H1 (cell line): ENCODE measurements around the gene KHDC4. TPM values are rescaled to one million over a fixed set of nuclear protein-coding genes. Genes with fewer than 3 reads are reported as not detected.

Experiments used
- CTCF ChIA-PET: fragments of 300-600 bp; sonication (Branson Sonifier 250); formaldehyde crosslinking; loops from one replicate; lab custom pipeline; 2021; ENCODE audit not compliant: partially characterized antibody; lab: Charles Lee
- POLR2A ChIA-PET: fragments of 300-600 bp; sonication (Branson Sonifier 250); formaldehyde crosslinking; loops from one replicate; lab custom pipeline; 2021; ENCODE audit warnings: inconsistent platforms; ENCODE audit not compliant: partially characterized antibody; lab: Charles Lee
- DNase-seq, 2 experiments: peaks; one replicate each; pipeline versions ENCODE4 v3.0.0 to v3.0.0-alpha.2; 2010 to 2022; ENCODE audit warnings: low spot score in 2 of 2, low read depth in 1 of 2, mixed read lengths in 1 of 2
- FAIRE-seq: peaks from 2 replicates; lab custom pipeline; 2011; peaks lifted over from hg19 to GRCh38; lab: Jason Lieb, UNC
- H2AFZ ChIP-seq: 2 replicates; pipeline ENCODE4 v1.8.1; 2012; ENCODE audit warnings: low read length, inconsistent platforms
- H2AK5ac ChIP-seq: 2 replicates; pipeline ENCODE4 v1.6.1; 2013; ENCODE audit warnings: low read depth, low read length
- H2BK120ac ChIP-seq: replicated peaks from 2 replicates; pipeline ENCODE3; 2013; ENCODE audit warnings: low read depth, low read length, inconsistent platforms
- H2BK12ac ChIP-seq: 2 replicates; pipeline ENCODE4 v1.6.1; 2013; ENCODE audit warnings: low read depth, low read length
- H2BK15ac ChIP-seq: 2 replicates; pipeline ENCODE4 v1.6.1; 2013; ENCODE audit warnings: low read length
- H2BK20ac ChIP-seq: 2 replicates; pipeline ENCODE4 v1.6.1; 2013; ENCODE audit warnings: low read length
- H2BK5ac ChIP-seq: 2 replicates; pipeline ENCODE4 v1.6.1; 2013; ENCODE audit warnings: low read depth, low read length
- H3K14ac ChIP-seq: 2 replicates; pipeline ENCODE4 v1.6.1; 2013; ENCODE audit warnings: inconsistent platforms; ENCODE audit not compliant: insufficient read length
- H3K18ac ChIP-seq: 2 replicates; pipeline ENCODE4 v1.6.1; 2013; ENCODE audit warnings: low read length; ENCODE audit errors: extremely low read depth
- H3K23ac ChIP-seq: 2 replicates; pipeline ENCODE4 v1.6.1; 2013; ENCODE audit warnings: inconsistent platforms; ENCODE audit not compliant: insufficient read length
- H3K23me2 ChIP-seq: 2 replicates; pipeline ENCODE4 v1.6.1; 2013; ENCODE audit warnings: low read depth, low read length
- H3K27ac ChIP-seq: 2 replicates; pipeline ENCODE4 v1.6.1; 2011; ENCODE audit warnings: low read depth, low read length, inconsistent platforms
- H3K27me3 ChIP-seq, 4 experiments: replicated peaks in 1 of 4; 1 replicate in 1 of 4; 2 replicates in 3 of 4; pipeline versions ENCODE4 v1.6.1 to v1.8.1; 2011 to 2013; ENCODE audit warnings: low read length in 3 of 4, mild to moderate bottlenecking in 3 of 4, inconsistent platforms in 2 of 4, mixed read lengths in 2 of 4, moderate library complexity in 1 of 4; ENCODE audit not compliant: control insufficient read depth in 3 of 4, insufficient read depth in 3 of 4; ENCODE audit errors: extremely low read depth in 1 of 4
- H3K36me3 ChIP-seq, 4 experiments: 2 replicates each; pipeline versions ENCODE4 v1.6.1 to v1.8.1; 2011 to 2013; ENCODE audit warnings: mild to moderate bottlenecking in 4 of 4, low read length in 3 of 4, moderate library complexity in 2 of 4, control low read depth in 1 of 4, inconsistent platforms in 1 of 4; ENCODE audit not compliant: insufficient read depth in 4 of 4, control insufficient read depth in 2 of 4
- H3K4ac ChIP-seq: replicated peaks from 2 replicates; pipeline ENCODE3; 2013; ENCODE audit warnings: low read length, low read depth, mixed read lengths, inconsistent platforms; ENCODE audit not compliant: insufficient read length
- H3K4me1 ChIP-seq, 4 experiments: replicated peaks in 1 of 4; 1 replicate in 1 of 4; 2 replicates in 3 of 4; pipeline versions ENCODE4 v1.6.1 to v1.8.1; 2011 to 2013; ENCODE audit warnings: low read length in 3 of 4, inconsistent platforms in 2 of 4, mixed read lengths in 1 of 4; ENCODE audit not compliant: insufficient read depth in 4 of 4, control insufficient read depth in 3 of 4
- H3K4me2 ChIP-seq, 2 experiments: 2 replicates each; pipeline versions ENCODE4 v1.6.1 to v1.8.1; 2011 to 2013; ENCODE audit warnings: low read depth in 2 of 2, low read length in 2 of 2, control low read depth in 1 of 2, inconsistent platforms in 1 of 2, mild to moderate bottlenecking in 1 of 2; ENCODE audit not compliant: insufficient read depth in 1 of 2
- H3K4me3 ChIP-seq, 4 experiments: fragments of 200-600, 300-600 bp in 1 of 4; sonication (generic), shearing (Covaris generic), sonication (Bioruptor Twin) in 1 of 4; 2 replicates each; pipeline versions ENCODE4 v1.5.1 to v1.8.1; 2011 to 2016; ENCODE audit warnings: low read length in 4 of 4, low read depth in 3 of 4, control low read depth in 2 of 4, inconsistent platforms in 2 of 4, mild to moderate bottlenecking in 2 of 4, mixed read lengths in 1 of 4, moderate library complexity in 1 of 4; ENCODE audit not compliant: insufficient read depth in 2 of 4; ENCODE audit errors: extremely low read depth in 1 of 4
- H3K56ac ChIP-seq: replicated peaks from 2 replicates; pipeline ENCODE3; 2013; ENCODE audit warnings: low read depth, mild to moderate bottlenecking, mixed read lengths, low read length, inconsistent platforms; ENCODE audit not compliant: insufficient read length
- H3K79me1 ChIP-seq: 2 replicates; pipeline ENCODE4 v1.6.1; 2013; ENCODE audit warnings: low read depth, low read length, control low read depth
- H3K79me2 ChIP-seq, 2 experiments: 2 replicates each; pipeline versions ENCODE4 v1.6.1 to v1.8.1; 2012 to 2013; ENCODE audit warnings: low read length in 2 of 2, mild to moderate bottlenecking in 2 of 2, inconsistent platforms in 1 of 2; ENCODE audit not compliant: insufficient read depth in 2 of 2, control insufficient read depth in 1 of 2
- H3K9ac ChIP-seq, 4 experiments: replicated peaks in 1 of 4; 1 replicate in 1 of 4; 2 replicates in 3 of 4; pipeline versions ENCODE4 v1.6.1 to v1.8.1; 2011 to 2013; ENCODE audit warnings: low read depth in 3 of 4, low read length in 3 of 4, control low read depth in 2 of 4, mild to moderate bottlenecking in 2 of 4, moderate library complexity in 2 of 4, inconsistent platforms in 1 of 4; ENCODE audit errors: extremely low read depth in 1 of 4
- H3K9me3 ChIP-seq, 2 experiments: 2 replicates each; pipeline versions ENCODE4 v1.6.1 to v1.8.1; 2012 to 2013; ENCODE audit warnings: mild to moderate bottlenecking in 2 of 2, moderate library complexity in 2 of 2, control low read depth in 1 of 2, inconsistent platforms in 1 of 2, low read depth in 1 of 2, low read length in 1 of 2, mixed read lengths in 1 of 2; ENCODE audit not compliant: insufficient read depth in 2 of 2
- H4K20me1 ChIP-seq, 2 experiments: replicated peaks in 1 of 2; 2 replicates each; pipeline versions ENCODE3 to v1.8.1; 2011 to 2013; ENCODE audit warnings: inconsistent platforms in 2 of 2, low read length in 2 of 2, mild to moderate bottlenecking in 1 of 2; ENCODE audit not compliant: insufficient read depth in 2 of 2, control insufficient read depth in 1 of 2
- H4K5ac ChIP-seq: 2 replicates; pipeline ENCODE4 v1.6.1; 2013; ENCODE audit warnings: low read length, low read depth, mixed read lengths, inconsistent platforms; ENCODE audit not compliant: insufficient read length
- H4K8ac ChIP-seq: 2 replicates; pipeline ENCODE4 v1.8.0; 2013; ENCODE audit warnings: mild to moderate bottlenecking, moderate library complexity, low read length, inconsistent platforms; ENCODE audit not compliant: insufficient read depth; ENCODE audit errors: extremely low read depth
- H4K91ac ChIP-seq: replicated peaks from 2 replicates; pipeline ENCODE3; 2013; ENCODE audit warnings: low read length, mixed read lengths, inconsistent platforms; ENCODE audit not compliant: insufficient read length
- BCL11A ChIP-seq, 2 experiments: IDR thresholded peaks; one replicate each; pipeline ENCODE4 v1.6.1; 2011; ENCODE audit warnings: low read depth in 2 of 2, low read length in 2 of 2, mild to moderate bottlenecking in 2 of 2
- CEBPB ChIP-seq: IDR thresholded peaks from 2 replicates; pipeline ENCODE4 v1.6.1; 2012; ENCODE audit warnings: low read depth, low read length
- JUND ChIP-seq: IDR thresholded peaks from 2 replicates; pipeline ENCODE4 v1.6.1; 2011; ENCODE audit warnings: mild to moderate bottlenecking, improper control_type of control experiment, low read length
- KDM1A ChIP-seq: fragments of 200-600, 300-600 bp; sonication (generic); IDR thresholded peaks from 2 replicates; pipeline ENCODE4 v1.7.1; 2016; ENCODE audit warnings: mild to moderate bottlenecking, low read length, borderline replicate concordance
- KDM4A ChIP-seq: IDR thresholded peaks from one replicate; pipeline ENCODE4 v1.7.1; 2012; ENCODE audit warnings: low read depth, mild to moderate bottlenecking, moderate library complexity, low read length, inconsistent platforms; ENCODE audit not compliant: severe bottlenecking
- KDM5A ChIP-seq: fragments of 200-600 bp; IDR thresholded peaks from 2 replicates; pipeline ENCODE4 v1.7.1; 2012; ENCODE audit warnings: mild to moderate bottlenecking, low read length, inconsistent platforms, mixed read lengths
- POLR2A ChIP-seq, 2 experiments: IDR thresholded peaks; 1 replicate in 1 of 2; 2 replicates in 1 of 2; pipeline ENCODE4 v1.6.1; 2011; ENCODE audit warnings: low read depth in 2 of 2, low read length in 2 of 2, mild to moderate bottlenecking in 2 of 2; ENCODE audit errors: control extremely low read depth in 1 of 2
- POLR2AphosphoS5 ChIP-seq: IDR thresholded peaks from 2 replicates; pipeline ENCODE4 v1.6.1; 2011; ENCODE audit warnings: low read depth, low read length
- POU5F1 ChIP-seq: IDR thresholded peaks from 2 replicates; pipeline ENCODE4 v1.6.1; 2011; ENCODE audit warnings: low read depth, mild to moderate bottlenecking, low read length, moderate library complexity
- SP1 ChIP-seq: IDR thresholded peaks from 2 replicates; pipeline ENCODE4 v1.6.1; 2011; ENCODE audit warnings: low read depth, low read length
- SUZ12 ChIP-seq: fragments of 200-600 bp; sonication (generic); IDR thresholded peaks from 2 replicates; pipeline ENCODE4 v1.6.1; 2012; ENCODE audit warnings: mild to moderate bottlenecking, inconsistent platforms, low read length, moderate library complexity, mixed read lengths
- TAF7 ChIP-seq: optimal IDR thresholded peaks from 2 replicates; pipeline ENCODE3; 2011; ENCODE audit warnings: low read depth, mild to moderate bottlenecking, inconsistent platforms, low read length, moderate library complexity, borderline replicate concordance
- WGBS, 2 experiments: shearing (Covaris generic) in 1 of 2; methylation state at CpG; one replicate each; pipeline versions ENCODE4 v1.1.6 to v1.1.7; 2013 to 2015; ENCODE audit warnings: low lambda C conversion rate in 2 of 2, mixed read lengths in 2 of 2, inconsistent platforms in 1 of 2, low coverage in 1 of 2, missing lambda C conversion rate in 1 of 2; ENCODE audit not compliant: insufficient replicate concordance in 2 of 2, insufficient coverage in 1 of 2, insufficient read length in 1 of 2; ENCODE audit errors: extremely low coverage in 1 of 2, missing lambda C conversion rate in 1 of 2; 5-methylcytosine and 5-hydroxymethylcytosine counted together
- polyA plus RNA-seq, 7 experiments: library from polyadenylated mRNA; depleted of rRNA in 3 of 7; stranded (reverse) in 5 of 7; unstranded in 2 of 7; fragments of >200 nt in 5 of 7; fragments of 200-250 nt in 2 of 7; gene quantifications; 1 replicate in 5 of 7; 2 replicates in 1 of 7; 4 replicates in 1 of 7; pipeline versions ENCODE4 v1.2.1 to v1.2.3, GENCODE V29; 2011 to 2013; ENCODE audit warnings: missing spikeins in 2 of 7, mixed read lengths in 2 of 7
- total RNA-seq: library from RNA; stranded (reverse); fragmentation: NEBNext Ultra II Directional; extraction: Animal tissue kit (Norgen Biotek cat#: 25700); gene quantifications from 2 replicates; pipeline ENCODE4 v1.2.1, GENCODE V29; 2021
- TF ChIP-seq, protein P1 (sequence below): IDR thresholded peaks from 2 replicates; pipeline ENCODE4 v1.6.1; 2012; ENCODE audit warnings: inconsistent platforms
- TF ChIP-seq, protein P2 (sequence below): IDR thresholded peaks from 2 replicates; pipeline ENCODE4 v1.6.1; 2012; ENCODE audit warnings: inconsistent platforms

Gene KHDC4
- total and polyA plus RNA-seq, 2 of the 8 experiments (the other 6 are each of a cell fraction or from before 2014, with no cell fraction given), result 56.6 to 81.1 TPM

DNA sequence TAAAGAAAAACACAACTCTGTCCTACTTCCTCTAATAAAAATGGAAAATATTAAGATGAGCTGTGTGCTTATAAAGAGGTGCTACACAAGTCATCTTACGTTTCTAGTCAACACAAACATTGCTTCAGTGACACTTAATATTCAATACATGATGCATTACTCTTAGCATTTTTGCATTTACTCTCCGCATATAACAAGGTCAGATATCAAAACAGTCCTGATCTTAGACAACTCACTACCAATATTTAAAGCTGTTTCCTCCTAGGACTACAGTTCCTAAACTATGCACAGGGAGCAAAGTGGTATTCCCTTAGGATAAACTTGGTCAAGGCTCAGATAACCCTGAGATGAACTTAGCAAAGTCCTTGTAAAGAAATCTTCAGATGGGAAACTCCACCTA, 35.3 kb downstream of the KHDC4 start:
- H4K8ac ChIP-seq, result no peak overlapping the region
- no peak overlapping the region for H3K27ac ChIP-seq
- POLR2A ChIA-PET, result interaction anchor here (1.1 to 2.4 kb wide), 6 partner anchors 10 to 62 kb away, joined by 3 to 8 read pairs (median 4); partner anchors contain the start of gene KHDC4
- H3K27me3 ChIP-seq, result no peaks in the 10 kb centered on the region
- H3K4me1 ChIP-seq, result no peaks in the 10 kb centered on the region
- no peak overlapping the region for H3K56ac ChIP-seq
- H2BK120ac ChIP-seq, result no peak overlapping the region
- no peaks in the 10 kb centered on the region for H3K79me2 ChIP-seq
- H3K4ac ChIP-seq, result no peak overlapping the region
- TF ChIP-seq, protein P1, sequence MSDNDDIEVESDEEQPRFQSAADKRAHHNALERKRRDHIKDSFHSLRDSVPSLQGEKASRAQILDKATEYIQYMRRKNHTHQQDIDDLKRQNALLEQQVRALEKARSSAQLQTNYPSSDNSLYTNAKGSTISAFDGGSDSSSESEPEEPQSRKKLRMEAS, result no peak
- TF ChIP-seq KDM1A, result no peak
- no peak for TF ChIP-seq POLR2AphosphoS5
- TF ChIP-seq, protein P2, sequence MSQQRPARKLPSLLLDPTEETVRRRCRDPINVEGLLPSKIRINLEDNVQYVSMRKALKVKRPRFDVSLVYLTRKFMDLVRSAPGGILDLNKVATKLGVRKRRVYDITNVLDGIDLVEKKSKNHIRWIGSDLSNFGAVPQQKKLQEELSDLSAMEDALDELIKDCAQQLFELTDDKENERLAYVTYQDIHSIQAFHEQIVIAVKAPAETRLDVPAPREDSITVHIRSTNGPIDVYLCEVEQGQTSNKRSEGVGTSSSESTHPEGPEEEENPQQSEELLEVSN, result no peak
- no peak for TF ChIP-seq SUZ12
- no peak for TF ChIP-seq SP1
- TF ChIP-seq KDM5A, result no peak
- no peak for TF ChIP-seq CEBPB
- no peak for TF ChIP-seq POLR2A (IDR thresholded peaks at IDR 0.05; ENCODE audit: control extremely low read depth in 1 of 2, low read depth in 2 of 2, low read length in 2 of 2)
- no peak for TF ChIP-seq BCL11A (IDR thresholded peaks at IDR 0.05; ENCODE audit: low read depth in 2 of 2, low read length in 2 of 2)
- no peak for TF ChIP-seq JUND
- TF ChIP-seq KDM4A, result no peak
- no peak for TF ChIP-seq POU5F1
- TF ChIP-seq TAF7, result no peak
- TF ChIP-seq, all 59 proteins: peak for 0
- Histone ChIP-seq H2AK5ac (no peak overlapping the region), H3K9me3 (no peaks in the 10 kb centered on the region), H3K36me3 (peaks cover 13 to 49% (median 29%) of the 10 kb centered on the region in 4 experiments), H2BK5ac (no peak overlapping the region), H4K5ac (no peak overlapping the region), H3K4me2 (no peak overlapping the region), H3K23ac (no peak overlapping the region), H2AFZ (no peak overlapping the region), H3K9ac (no peak overlapping the region), H3K4me3 (no peak overlapping the region), H4K91ac (no peak overlapping the region), H3K18ac (no peak overlapping the region), H3K23me2 (no peaks in the 10 kb centered on the region), H2BK20ac (no peak overlapping the region), H2BK12ac (no peak overlapping the region), H4K20me1 (no peaks in the 10 kb centered on the region), H3K14ac (no peak overlapping the region), H3K79me1 (no peaks in the 10 kb centered on the region), H2BK15ac (no peak overlapping the region)
- WGBS, 2 experiments, result 97% methylated on average over 2 of the region's 2 CpGs; no CpG with 5 or more reads in 1 of the 2 experiments
- FAIRE-seq, result no peak
- CTCF ChIA-PET, result interaction anchor here (0.6 to 1.0 kb wide), 3 partner anchors 27 to 1072 kb away, joined by 3 read pairs; no protein-coding TSS in a partner anchor
- DNase-seq, result no peak
